GM12892 (cell line): ENCODE measurements around the gene ANKRD6.

Source experiments
- POLR2A ChIP-seq: IDR thresholded peaks from 2 replicates; pipeline ENCODE4 v1.6.1; 2011; ENCODE audit warnings: low read depth, low read length, control low read depth
- POLR2AphosphoS5 ChIP-seq: IDR thresholded peaks from 2 replicates; pipeline ENCODE4 v1.6.1; 2011; ENCODE audit warnings: low read depth, low read length, control low read depth

DNA sequence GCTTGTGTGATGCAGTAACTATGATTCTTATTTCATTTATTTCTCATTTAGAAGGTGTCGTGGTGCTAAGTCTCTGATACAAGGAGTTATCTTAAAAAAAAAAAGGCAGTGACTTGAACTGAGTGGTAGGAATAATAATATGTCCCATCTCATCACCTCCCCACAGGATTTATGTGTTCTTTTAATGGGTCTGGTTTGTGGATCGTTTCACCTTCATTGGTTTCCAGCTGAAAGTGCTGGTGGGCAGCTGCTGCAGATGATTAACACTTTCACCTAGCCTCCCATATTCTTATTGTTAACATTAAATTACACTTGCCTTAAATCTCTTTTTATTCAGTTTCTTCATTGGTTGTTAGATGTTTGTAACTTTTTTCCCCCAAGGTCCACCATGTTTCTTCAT lies 68.8 kb downstream of the ANKRD6 start:
- no peak for TF ChIP-seq POLR2A
- no peak for TF ChIP-seq POLR2AphosphoS5
